ENCODE results near the gene PIP5K1C. TPM values are rescaled to one million over a fixed set of nuclear protein-coding genes. Genes with fewer than 3 reads are reported as not detected.

The PIP5K1C gene
- total and polyA plus RNA-seq, 9 of the 15 experiments (the other 6 are each of a cell fraction or from before 2014, with no cell fraction given): 0.38 to 22.1 (median 4.1) TPM

GRCh38 chr19:3672993-3673392, 27.3 kb downstream of the PIP5K1C start:
- ChIA-PET POLR2A (interaction anchor here (1.0 to 4.1 kb wide), 5 partner anchors 12 to 35 kb away, joined by 3 to 16 read pairs (median 6); partner anchors contain the start of gene TJP3), CTCF (ENCODE audit: low intra/inter-chr PET ratio) (no interaction called here)
- no peak for ATAC-seq
- intact Hi-C loops (cut with micrococcal nuclease) (no loop called here), in situ Hi-C loops (cut with MboI) (no loop called here)
- no TSS peak for BruUV-seq (replicated peaks)
- Histone ChIP-seq H3K27me3 (ENCODE audit: control insufficient read depth in 2 of 2, insufficient read depth in 2 of 2, low read length in 2 of 2) (no peaks in the 10 kb centered on the region), H4K20me1 (replicated peaks; ENCODE audit: control insufficient read depth, insufficient read depth, low read length) (no peaks in the 10 kb centered on the region), H3K79me2 (ENCODE audit: control insufficient read depth, insufficient read depth, low read length) (peaks cover 52% of the 10 kb centered on the region), H3K4me2 (ENCODE audit: insufficient read depth, low read length) (no peak overlapping the region), H3K4me1 (replicated peaks in 1 of 2; ENCODE audit: control insufficient read depth in 2 of 2, insufficient read depth in 2 of 2, low read length in 2 of 2) (peaks cover 34 to 69% of the 10 kb centered on the region in 2 experiments), H3K9ac (ENCODE audit: insufficient read depth in 1 of 2, low read depth in 2 of 2, low read length in 2 of 2) (0 out of 4 replicates have a peak overlapping the region, but pooled peaks of 1 of the 2 experiments have one; percentile 56), H3K9me3 (replicated peaks; ENCODE audit: control insufficient read depth, insufficient read depth, low read depth, low read length) (no peaks in the 10 kb centered on the region), H3K4me3 (no peak overlapping the region), H3K36me3 (ENCODE audit: control insufficient read depth, insufficient read depth, low read length) (peaks cover 6% of the 10 kb centered on the region; the same call in 1 of the 3 replicates), H3K27ac (ENCODE audit: extremely low read depth, low read depth, low read length) (no peak overlapping the region), H3K9me1 (ENCODE audit: control insufficient read depth, insufficient read depth, low read length) (no peaks in the 10 kb centered on the region), H2AFZ (ENCODE audit: low read depth, low read length) (no peak overlapping the region)
- DNase-seq (ENCODE audit: extremely low read depth in 1 of 4, low spot score in 3 of 4): peak in 3 of 4 experiments; percentile 32 to 43 (median 36)
- 73% methylated on average over 10 of the region's 13 CpGs for WGBS (ENCODE audit: insufficient coverage, low coverage, missing lambda C conversion rate)
- no peak for FAIRE-seq
- TF ChIP-seq ZNF24 (IDR thresholded peaks at IDR 0.05): no peak
- no peak for TF ChIP-seq DIDO1 (tag; IDR thresholded peaks at IDR 0.05; ENCODE audit: low read depth)
- TF ChIP-seq MLLT1 (IDR thresholded peaks at IDR 0.05): no peak
- TF ChIP-seq ZNF277 (CRISPR knock-in tag; IDR thresholded peaks at IDR 0.05; ENCODE audit: borderline replicate concordance): no peak
- TF ChIP-seq POLR2H (tag; IDR thresholded peaks at IDR 0.05; ENCODE audit: low read depth): no peak
- no peak for TF ChIP-seq POLR2AphosphoS2 (IDR thresholded peaks at IDR 0.05; ENCODE audit: low read length)
- no peak for TF ChIP-seq SIRT6 (IDR thresholded peaks at IDR 0.05; ENCODE audit: low read depth, low read length)
- no peak for TF ChIP-seq SAFB (IDR thresholded peaks at IDR 0.05; ENCODE audit: borderline replicate concordance, low read depth, low read length)
- TF ChIP-seq POLR2G (IDR thresholded peaks at IDR 0.05; ENCODE audit: low read depth, low read length): 0 out of 2 replicates have a peak, but pooled peaks have one; percentile 31
- TF ChIP-seq PCBP1 (IDR thresholded peaks at IDR 0.05; ENCODE audit: low read depth, low read length, poor library complexity, severe bottlenecking): no peak
- no peak for TF ChIP-seq TAF1 (IDR thresholded peaks at IDR 0.05; ENCODE audit: control insufficient read depth, extremely low read depth, insufficient read depth, low read length, severe bottlenecking)
- peak; percentile 14 to 52 (median 46); a peak in 4 of 6 replicates for TF ChIP-seq CTCF (IDR thresholded peaks at IDR 0.05 in 2 of 3, conservative IDR thresholded peaks at IDR 0.05 in 1 of 3; ENCODE audit: insufficient read depth in 2 of 3, low read depth in 1 of 3, low read length in 3 of 3)
- TF ChIP-seq NCOR1 (IDR thresholded peaks at IDR 0.05): no peak
- TF ChIP-seq NRF1 (conservative IDR thresholded peaks at IDR 0.05 in 1 of 2, IDR thresholded peaks at IDR 0.05 in 1 of 2): no peak
- TF ChIP-seq ZC3H11A (IDR thresholded peaks at IDR 0.05; ENCODE audit: low read depth, low read length): no peak
- no peak for TF ChIP-seq ARID1B (IDR thresholded peaks at IDR 0.05)
- peak; percentile 4 for TF ChIP-seq KDM5B (IDR thresholded peaks at IDR 0.05; ENCODE audit: insufficient replicate concordance, low read depth, low read length)
- peak; percentile 22; the same call in 1 of the 2 replicates for TF ChIP-seq ZBTB7A (IDR thresholded peaks at IDR 0.05; ENCODE audit: borderline replicate concordance, control insufficient read depth, low read depth, low read length)
